Ishikawa (cell line): ENCODE results near the gene GRID1.

Experiments used
- CEBPB ChIP-seq: IDR thresholded peaks from 2 replicates; pipeline ENCODE4 v1.6.1; 2012
- CREB1 ChIP-seq: IDR thresholded peaks from 2 replicates; pipeline ENCODE4 v1.6.1; 2012; ENCODE audit warnings: low read depth
- FOXM1 ChIP-seq: IDR thresholded peaks from 2 replicates; pipeline ENCODE4 v1.6.1; 2012; ENCODE audit warnings: low read depth, borderline replicate concordance
- MAX ChIP-seq: IDR thresholded peaks from 2 replicates; pipeline ENCODE4 v1.6.1; 2012
- NFIC ChIP-seq: IDR thresholded peaks from 2 replicates; pipeline ENCODE4 v1.6.1; 2012
- RAD21 ChIP-seq: IDR thresholded peaks from 2 replicates; pipeline ENCODE4 v1.6.1; 2012; ENCODE audit warnings: low read depth
- REST ChIP-seq: IDR thresholded peaks from 2 replicates; pipeline ENCODE4 v1.6.1; 2012; ENCODE audit warnings: low read depth, mild to moderate bottlenecking
- TAF1 ChIP-seq: IDR thresholded peaks from 2 replicates; pipeline ENCODE4 v1.6.1; 2012; ENCODE audit warnings: low read depth, mild to moderate bottlenecking
- TCF12 ChIP-seq: IDR thresholded peaks from 2 replicates; pipeline ENCODE4 v1.6.1; 2012; ENCODE audit warnings: low read depth
- USF1 ChIP-seq: IDR thresholded peaks from 2 replicates; pipeline ENCODE4 v1.6.1; 2012
- YY1 ChIP-seq: IDR thresholded peaks from 2 replicates; pipeline ENCODE4 v1.6.1; 2012; ENCODE audit warnings: low read depth
- ZBTB7A ChIP-seq: IDR thresholded peaks from 2 replicates; pipeline ENCODE4 v1.6.1; 2012; ENCODE audit warnings: low read depth

- no peak for TF ChIP-seq ZBTB7A
- no peak for TF ChIP-seq TCF12
- no peak for TF ChIP-seq REST
- TF ChIP-seq RAD21: no peak
- TF ChIP-seq YY1: no peak
- TF ChIP-seq CEBPB: no peak
- TF ChIP-seq MAX: no peak
- no peak for TF ChIP-seq TAF1
- TF ChIP-seq CREB1: no peak
- TF ChIP-seq NFIC: no peak
- TF ChIP-seq FOXM1: no peak
- no peak for TF ChIP-seq USF1
Measured at GRCh38 chr10:86065711-86066251, 300.8 kb downstream of the GRID1 start.
